Gastrocnemius medialis (tissue), 4 donors: ENCODE measurements around the gene IL12RB2.

Experiments
- POLR2A ChIP-seq, 2 donors: fragments of 450-650 bp; IDR thresholded peaks; one replicate each; pipeline ENCODE4 v1.6.1; 2017; ENCODE audit warnings: antibody characterized with exemption in 2 of 2, mild to moderate bottlenecking in 2 of 2, moderate library complexity in 2 of 2
- TF ChIP-seq, protein P1 (sequence below), 5 experiments: fragments of 450-650 bp in 3 of 5; fragments of 200-600 bp in 2 of 5; sonication (generic) in 2 of 5; IDR thresholded peaks in 4 of 5; conservative IDR thresholded peaks in 1 of 5; 1 replicate in 4 of 5; 2 replicates in 1 of 5; pipeline ENCODE4 v1.5.1; 2016 to 2019; ENCODE audit warnings: antibody characterized with exemption in 5 of 5, mild to moderate bottlenecking in 3 of 5, moderate library complexity in 3 of 5

DNA sequence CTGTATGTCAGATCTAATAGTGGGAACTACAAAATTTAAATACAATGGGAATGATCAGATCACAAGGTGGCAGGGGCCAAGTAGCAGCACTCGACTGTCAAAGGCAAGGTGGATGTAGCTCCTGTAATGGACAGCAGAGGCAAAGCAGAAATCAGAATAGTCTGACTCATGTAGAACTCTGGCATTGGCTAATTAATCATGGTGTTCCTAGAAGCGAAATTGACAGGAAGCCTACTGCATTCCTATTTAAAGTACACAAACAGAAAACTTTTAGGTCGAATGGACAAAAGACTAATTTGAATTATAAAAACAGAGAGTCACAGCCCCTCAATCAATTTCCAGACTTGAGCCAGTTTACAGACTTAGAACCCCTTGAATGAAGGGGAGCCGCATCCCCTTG lies 17.4 kb upstream of the IL12RB2 start:
- TF ChIP-seq, protein P1, sequence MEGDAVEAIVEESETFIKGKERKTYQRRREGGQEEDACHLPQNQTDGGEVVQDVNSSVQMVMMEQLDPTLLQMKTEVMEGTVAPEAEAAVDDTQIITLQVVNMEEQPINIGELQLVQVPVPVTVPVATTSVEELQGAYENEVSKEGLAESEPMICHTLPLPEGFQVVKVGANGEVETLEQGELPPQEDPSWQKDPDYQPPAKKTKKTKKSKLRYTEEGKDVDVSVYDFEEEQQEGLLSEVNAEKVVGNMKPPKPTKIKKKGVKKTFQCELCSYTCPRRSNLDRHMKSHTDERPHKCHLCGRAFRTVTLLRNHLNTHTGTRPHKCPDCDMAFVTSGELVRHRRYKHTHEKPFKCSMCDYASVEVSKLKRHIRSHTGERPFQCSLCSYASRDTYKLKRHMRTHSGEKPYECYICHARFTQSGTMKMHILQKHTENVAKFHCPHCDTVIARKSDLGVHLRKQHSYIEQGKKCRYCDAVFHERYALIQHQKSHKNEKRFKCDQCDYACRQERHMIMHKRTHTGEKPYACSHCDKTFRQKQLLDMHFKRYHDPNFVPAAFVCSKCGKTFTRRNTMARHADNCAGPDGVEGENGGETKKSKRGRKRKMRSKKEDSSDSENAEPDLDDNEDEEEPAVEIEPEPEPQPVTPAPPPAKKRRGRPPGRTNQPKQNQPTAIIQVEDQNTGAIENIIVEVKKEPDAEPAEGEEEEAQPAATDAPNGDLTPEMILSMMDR (IDR thresholded peaks at IDR 0.05 in 4 of 5, conservative IDR thresholded peaks at IDR 0.05 in 1 of 5), result no peak
- no peak for TF ChIP-seq POLR2A (IDR thresholded peaks at IDR 0.05)
